ENCODE results near the gene VEZT.

Gene VEZT

DNA sequence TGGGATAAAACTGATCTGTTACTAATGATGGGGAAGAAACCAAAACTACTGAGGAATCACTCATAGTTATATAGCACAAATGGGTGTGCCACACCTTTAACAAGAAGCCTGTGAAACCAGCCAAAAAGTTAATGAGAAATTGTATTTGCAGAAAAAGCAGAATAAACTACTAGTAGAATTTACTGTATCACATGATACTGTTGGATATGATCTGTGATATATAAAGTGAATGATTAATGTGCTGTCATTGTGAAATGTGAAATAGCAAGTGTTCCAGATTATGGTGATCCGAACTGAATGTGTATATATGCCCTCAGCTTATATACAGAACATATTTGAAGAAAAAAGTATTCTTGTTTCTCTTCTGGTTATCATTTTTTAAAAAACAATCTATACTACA, 30.5 kb downstream of the VEZT start:
- no peak for TF ChIP-seq CEBPB (IDR thresholded peaks at IDR 0.05)
- TF ChIP-seq EP300 (IDR thresholded peaks at IDR 0.05; ENCODE audit: borderline replicate concordance) = no peak
- TF ChIP-seq RAD21 (IDR thresholded peaks at IDR 0.05; ENCODE audit: low read depth) = no peak
- TF ChIP-seq REST (IDR thresholded peaks at IDR 0.05; ENCODE audit: low read depth) = no peak
- TF ChIP-seq TAF1 (IDR thresholded peaks at IDR 0.05; ENCODE audit: low read depth) = no peak
- TF ChIP-seq EGR1 (IDR thresholded peaks at IDR 0.05) = no peak
- TF ChIP-seq NFIC (IDR thresholded peaks at IDR 0.05) = no peak
- TF ChIP-seq FOXM1 (IDR thresholded peaks at IDR 0.05; ENCODE audit: borderline replicate concordance, low read depth) = no peak
- TF ChIP-seq, protein P1, sequence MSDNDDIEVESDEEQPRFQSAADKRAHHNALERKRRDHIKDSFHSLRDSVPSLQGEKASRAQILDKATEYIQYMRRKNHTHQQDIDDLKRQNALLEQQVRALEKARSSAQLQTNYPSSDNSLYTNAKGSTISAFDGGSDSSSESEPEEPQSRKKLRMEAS (IDR thresholded peaks at IDR 0.05) = no peak
- TF ChIP-seq, protein P2, sequence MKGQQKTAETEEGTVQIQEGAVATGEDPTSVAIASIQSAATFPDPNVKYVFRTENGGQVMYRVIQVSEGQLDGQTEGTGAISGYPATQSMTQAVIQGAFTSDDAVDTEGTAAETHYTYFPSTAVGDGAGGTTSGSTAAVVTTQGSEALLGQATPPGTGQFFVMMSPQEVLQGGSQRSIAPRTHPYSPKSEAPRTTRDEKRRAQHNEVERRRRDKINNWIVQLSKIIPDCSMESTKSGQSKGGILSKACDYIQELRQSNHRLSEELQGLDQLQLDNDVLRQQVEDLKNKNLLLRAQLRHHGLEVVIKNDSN (IDR thresholded peaks at IDR 0.05) = no peak
- TF ChIP-seq CREB1 (IDR thresholded peaks at IDR 0.05; ENCODE audit: low read depth) = no peak
- TF ChIP-seq YY1 (IDR thresholded peaks at IDR 0.05; ENCODE audit: low read depth) = no peak
- no peak for TF ChIP-seq ZBTB7A (IDR thresholded peaks at IDR 0.05; ENCODE audit: low read depth)

DNA sequence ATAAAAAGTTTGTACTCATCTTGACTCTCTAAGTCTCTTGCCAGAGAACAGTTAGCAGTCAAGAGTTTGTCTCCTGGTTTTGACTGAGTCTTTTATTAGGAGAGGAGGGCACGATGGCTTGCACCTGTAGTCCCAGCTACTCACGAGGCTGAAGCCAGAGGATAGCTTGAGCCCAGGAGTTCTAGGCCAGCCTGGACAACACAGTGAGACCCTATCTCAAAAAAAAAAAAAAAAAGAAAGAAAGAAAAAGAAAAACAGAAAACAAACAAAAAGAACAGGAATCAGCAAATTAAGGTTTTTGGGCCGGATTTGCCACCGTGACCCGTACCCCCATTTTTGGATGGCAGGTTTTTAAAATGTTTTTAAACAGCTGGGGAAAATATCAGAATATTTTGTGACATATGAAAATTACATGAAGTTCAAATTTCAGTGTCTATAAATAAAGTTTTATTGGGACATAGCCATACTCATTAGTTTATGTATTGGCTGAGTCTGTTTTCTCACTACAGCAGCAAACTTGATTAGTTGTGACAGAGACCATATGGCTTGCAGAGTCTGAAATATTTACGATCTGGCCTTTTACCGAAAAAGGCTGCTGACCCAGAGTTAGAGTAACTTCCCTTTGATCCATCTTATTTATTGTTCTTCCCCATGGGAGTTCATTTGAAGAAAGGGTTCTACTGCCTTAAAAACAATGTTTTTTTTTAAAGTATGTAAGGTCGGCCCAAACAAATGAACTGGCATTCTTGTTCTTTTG, 31.2 kb downstream of the VEZT start:
- TF ChIP-seq REST (IDR thresholded peaks at IDR 0.05; ENCODE audit: low read depth) (no peak), TAF1 (IDR thresholded peaks at IDR 0.05; ENCODE audit: low read depth) (no peak), CREB1 (IDR thresholded peaks at IDR 0.05; ENCODE audit: low read depth) (no peak), NFIC (IDR thresholded peaks at IDR 0.05) (no peak), RAD21 (IDR thresholded peaks at IDR 0.05; ENCODE audit: low read depth) (no peak)

DNA sequence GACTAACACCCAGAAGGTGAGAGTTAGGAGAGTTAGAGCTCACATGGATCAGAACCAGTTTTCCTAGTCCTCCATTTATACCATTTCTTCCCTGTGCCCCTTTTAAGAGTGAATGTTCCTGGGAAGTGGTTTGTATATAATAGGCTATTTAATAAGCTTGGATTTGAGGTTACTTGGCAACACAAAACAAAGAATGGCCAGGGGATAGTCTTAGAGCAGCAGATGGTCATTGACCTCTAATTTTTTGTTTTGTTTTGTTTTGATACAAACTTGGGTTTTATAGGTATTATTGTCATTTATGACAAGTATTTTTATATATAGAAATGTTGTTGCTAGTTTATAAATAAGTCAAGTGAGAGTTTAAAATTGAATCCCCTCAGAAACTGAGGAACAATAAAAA, 35.8 kb downstream of the VEZT start:
- TF ChIP-seq CREB1 (IDR thresholded peaks at IDR 0.05; ENCODE audit: low read depth) = no peak
- TF ChIP-seq, protein P2 (IDR thresholded peaks at IDR 0.05) = no peak

DNA sequence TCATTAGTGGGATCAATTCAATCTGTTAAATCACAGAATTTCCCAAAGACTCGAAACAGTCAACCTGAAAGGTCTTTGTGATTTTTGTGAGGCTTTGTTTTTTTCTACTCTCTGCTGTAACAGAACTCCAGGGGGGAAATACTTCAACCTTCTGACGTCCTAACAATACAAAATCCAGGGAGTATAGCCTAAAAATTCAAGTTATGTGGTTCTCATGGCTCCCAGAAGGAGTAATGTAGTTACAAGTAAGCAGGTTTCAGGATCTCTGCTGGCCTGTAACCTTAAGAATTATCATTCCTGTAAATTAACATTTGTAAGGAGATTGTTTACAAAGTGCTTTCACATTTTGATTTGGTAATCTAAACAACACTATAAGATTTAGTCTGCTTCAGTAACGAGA, 39.9 kb downstream of the VEZT start:
- TF ChIP-seq FOXM1 (IDR thresholded peaks at IDR 0.05; ENCODE audit: borderline replicate concordance, low read depth) (no peak), REST (IDR thresholded peaks at IDR 0.05; ENCODE audit: low read depth) (no peak), CREB1 (IDR thresholded peaks at IDR 0.05; ENCODE audit: low read depth) (no peak), TEAD4 (IDR thresholded peaks at IDR 0.05) (no peak), EP300 (IDR thresholded peaks at IDR 0.05; ENCODE audit: borderline replicate concordance) (no peak), EGR1 (IDR thresholded peaks at IDR 0.05) (no peak), TAF1 (IDR thresholded peaks at IDR 0.05; ENCODE audit: low read depth) (no peak)
- TF ChIP-seq, protein P1 (IDR thresholded peaks at IDR 0.05) = no peak

DNA sequence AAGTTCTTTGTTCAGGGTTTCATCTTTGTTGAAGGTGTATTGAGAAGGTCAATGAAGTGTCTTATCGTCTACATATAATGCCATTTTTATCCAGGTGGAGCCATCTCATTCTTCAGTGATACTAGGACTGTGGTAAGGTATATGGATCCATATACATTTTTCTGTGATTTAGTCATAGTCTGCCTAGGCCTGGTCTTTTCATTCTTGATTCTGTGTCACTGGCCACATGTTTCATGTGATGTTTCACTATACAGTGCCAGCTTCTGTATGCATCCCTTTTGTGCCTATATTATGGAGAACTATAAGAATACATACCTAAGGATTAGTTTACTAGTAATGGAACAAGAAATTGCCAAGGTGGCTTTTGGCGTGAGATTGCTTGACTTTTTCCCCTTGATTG, 40.5 kb downstream of the VEZT start:
- TF ChIP-seq EP300 (IDR thresholded peaks at IDR 0.05; ENCODE audit: borderline replicate concordance) = no peak
- TF ChIP-seq, protein P2 (IDR thresholded peaks at IDR 0.05) = no peak
- TF ChIP-seq FOXM1 (IDR thresholded peaks at IDR 0.05; ENCODE audit: borderline replicate concordance, low read depth) = no peak
- TF ChIP-seq RAD21 (IDR thresholded peaks at IDR 0.05; ENCODE audit: low read depth) = no peak
- no peak for TF ChIP-seq CEBPB (IDR thresholded peaks at IDR 0.05)
- TF ChIP-seq NFIC (IDR thresholded peaks at IDR 0.05) = no peak
- TF ChIP-seq YY1 (IDR thresholded peaks at IDR 0.05; ENCODE audit: low read depth) = no peak
- no peak for TF ChIP-seq TCF12 (IDR thresholded peaks at IDR 0.05; ENCODE audit: low read depth)
- TF ChIP-seq REST (IDR thresholded peaks at IDR 0.05; ENCODE audit: low read depth) = no peak
- no peak for TF ChIP-seq CREB1 (IDR thresholded peaks at IDR 0.05; ENCODE audit: low read depth)

Measured in Ishikawa (cell line).